ENCODE measurements around the gene CSH1.
"Not testable (repeated sequence)": the region's sequence is repeated elsewhere in the genome, so short reads cannot be mapped to it uniquely, and the experiment has no call there.

CSH1 gene

GRCh38 chr17:63919311-63919723, 22.9 kb upstream of the CSH1 start:
- no peak for TF ChIP-seq JUND (IDR thresholded peaks at IDR 0.05; ENCODE audit: low read depth)
- in situ Hi-C loops (cut with HindIII; ENCODE audit: low pct_unique_long_range_greater_than_20kb, low sequenced_read_pairs), result no loop called here
- peak; percentile 80 to 88 for DNase-seq (ENCODE audit: low read depth in 1 of 2, low spot score in 1 of 2)

GRCh38 chr17:63918789-63919305, 22.5 kb upstream of the CSH1 start, which contains the start of gene GH1:
GH1 (minus strand) TSS chr17:63918839; CDS start chr17:63918776, 63 bp downstream.
- DNase-seq (ENCODE audit: low read depth in 1 of 2, low spot score in 1 of 2); in situ Hi-C loops (cut with HindIII; ENCODE audit: low pct_unique_long_range_greater_than_20kb, low sequenced_read_pairs): not testable (repeated sequence)

GRCh38 chr17:63918305-63918704, 21.9 kb upstream of the CSH1 start:
- no peak for TF ChIP-seq JUND (IDR thresholded peaks at IDR 0.05; ENCODE audit: low read depth)
- DNase-seq (ENCODE audit: low read depth in 1 of 2, low spot score in 1 of 2), result peak in 1 of 2 experiments; percentile 43
- in situ Hi-C loops (cut with HindIII; ENCODE audit: low pct_unique_long_range_greater_than_20kb, low sequenced_read_pairs), result no loop called here

DNA sequence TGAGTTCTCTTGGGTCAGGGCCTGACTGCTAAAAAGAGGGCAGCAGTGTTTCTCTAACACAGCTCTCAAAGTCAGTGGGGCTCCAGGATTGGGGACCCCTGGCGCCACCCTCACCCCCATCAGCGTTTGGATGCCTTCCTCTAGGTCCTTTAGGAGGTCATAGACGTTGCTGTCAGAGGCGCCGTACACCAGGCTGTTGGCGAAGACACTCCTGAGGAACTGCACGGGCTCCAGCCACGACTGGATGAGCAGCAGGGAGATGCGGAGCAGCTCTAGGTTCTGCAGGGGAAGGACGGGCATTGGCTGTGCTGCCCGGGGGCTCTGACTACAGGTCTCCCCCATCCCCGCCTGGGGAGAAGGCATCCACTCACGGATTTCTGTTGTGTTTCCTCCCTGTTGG, 21.3 kb upstream of the CSH1 start:
- TF ChIP-seq JUND (IDR thresholded peaks at IDR 0.05; ENCODE audit: low read depth), result no peak
- in situ Hi-C loops (cut with HindIII; ENCODE audit: low pct_unique_long_range_greater_than_20kb, low sequenced_read_pairs), result no loop called here
- no peak for DNase-seq (ENCODE audit: low read depth in 1 of 2, low spot score in 1 of 2)

- in situ Hi-C loops (cut with HindIII; ENCODE audit: low pct_unique_long_range_greater_than_20kb, low sequenced_read_pairs); DNase-seq (ENCODE audit: low read depth in 1 of 2, low spot score in 1 of 2): not testable (repeated sequence)
Observed at GRCh38 chr17:63917206-63917605, 20.8 kb upstream of the CSH1 start.

DNA sequence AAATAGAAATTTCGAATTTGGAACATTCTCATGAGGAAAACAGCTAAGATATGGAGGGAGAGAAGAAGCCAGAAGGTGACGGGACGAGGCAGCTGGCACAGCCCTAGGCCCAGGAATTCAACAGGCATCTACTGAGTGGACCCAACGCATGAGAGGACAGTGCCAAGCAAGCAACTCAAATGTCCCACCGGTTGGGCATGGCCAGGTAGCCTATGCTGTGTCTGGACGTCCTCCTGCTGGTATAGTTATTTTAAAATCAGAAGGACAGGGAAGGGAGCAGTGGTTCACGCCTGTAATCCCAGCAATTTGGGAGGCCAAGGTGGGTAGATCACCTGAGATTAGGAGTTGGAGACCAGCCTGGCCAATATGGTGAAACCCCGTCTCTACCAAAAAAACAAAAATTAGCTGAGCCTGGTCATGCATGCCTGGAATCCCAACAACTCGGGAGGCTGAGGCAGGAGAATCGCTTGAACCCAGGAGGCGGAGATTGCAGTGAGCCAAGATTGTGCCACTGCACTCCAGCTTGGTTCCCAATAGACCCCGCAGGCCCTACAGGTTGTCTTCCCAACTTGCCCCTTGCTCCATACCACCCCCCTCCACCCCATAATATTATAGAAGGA, 20.3 kb upstream of the CSH1 start:
- TF ChIP-seq JUND (IDR thresholded peaks at IDR 0.05; ENCODE audit: low read depth), result no peak
- DNase-seq (ENCODE audit: low read depth in 1 of 2, low spot score in 1 of 2), result no peak
- in situ Hi-C loops (cut with HindIII; ENCODE audit: low pct_unique_long_range_greater_than_20kb, low sequenced_read_pairs), result no loop called here

GRCh38 chr17:63915753-63916152, 19.4 kb upstream of the CSH1 start:
- DNase-seq (ENCODE audit: low read depth in 1 of 2, low spot score in 1 of 2); in situ Hi-C loops (cut with HindIII; ENCODE audit: low pct_unique_long_range_greater_than_20kb, low sequenced_read_pairs): not testable (repeated sequence)

DNA sequence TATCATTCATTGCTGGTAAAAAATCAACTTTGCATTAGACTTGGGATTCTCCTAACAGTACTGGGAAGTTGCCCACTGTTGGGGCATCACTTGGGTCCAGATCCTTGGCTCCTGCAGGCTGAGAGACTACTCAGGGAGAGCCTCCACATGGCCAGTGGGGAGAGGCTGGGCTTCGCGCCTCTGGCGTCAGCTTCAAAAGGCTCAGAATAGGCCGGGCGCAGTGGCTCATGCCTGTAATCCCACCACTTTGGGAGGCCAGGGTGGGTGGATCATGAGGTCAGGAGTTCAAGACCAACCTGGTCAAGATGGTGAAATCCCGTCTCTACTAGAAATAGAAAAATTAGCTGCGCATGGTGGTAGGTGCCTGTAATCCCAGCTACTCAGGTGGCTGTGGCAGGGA, 18.1 kb upstream of the CSH1 start:
- TF ChIP-seq JUND (IDR thresholded peaks at IDR 0.05; ENCODE audit: low read depth), result no peak
- in situ Hi-C loops (cut with HindIII; ENCODE audit: low pct_unique_long_range_greater_than_20kb, low sequenced_read_pairs), result no loop called here
- no peak for DNase-seq (ENCODE audit: low read depth in 1 of 2, low spot score in 1 of 2)

GRCh38 chr17:63911657-63912100, 15.3 kb upstream of the CSH1 start:
- peak in 1 of 2 experiments; percentile 39 for DNase-seq (ENCODE audit: low read depth in 1 of 2, low spot score in 1 of 2)
- TF ChIP-seq JUND (IDR thresholded peaks at IDR 0.05; ENCODE audit: low read depth), result no peak
- in situ Hi-C loops (cut with HindIII; ENCODE audit: low pct_unique_long_range_greater_than_20kb, low sequenced_read_pairs), result no loop called here

DNA sequence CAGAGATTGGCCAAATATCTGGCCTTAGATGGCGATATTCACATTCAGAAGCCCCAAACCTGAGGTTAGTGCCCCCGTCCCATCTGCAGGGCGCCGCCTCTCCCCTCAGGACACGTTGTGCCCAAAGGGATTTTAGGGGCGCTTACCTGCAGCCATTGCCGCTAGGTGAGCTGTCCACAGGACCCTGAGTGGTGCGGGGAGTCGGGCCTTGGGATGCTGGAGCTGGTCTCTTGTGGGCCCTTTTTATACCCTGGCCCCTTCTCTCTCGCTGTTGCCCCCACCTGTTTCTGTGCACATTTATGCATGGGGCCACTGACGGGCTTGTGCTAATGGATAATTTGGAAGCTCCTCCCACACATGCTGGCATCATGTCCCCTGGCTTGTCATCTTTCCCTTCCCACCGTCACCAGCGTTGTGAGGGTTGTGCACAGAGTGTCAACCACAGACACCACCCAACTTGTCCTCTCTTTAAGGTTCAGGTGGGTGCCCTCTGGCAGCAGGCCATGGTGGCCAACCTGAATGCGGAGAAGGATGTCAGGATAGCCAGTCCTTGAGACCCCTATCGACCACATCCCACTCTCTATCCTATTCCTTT, 14.8 kb upstream of the CSH1 start, which contains the start of gene CSHL1:
CSHL1 (minus strand) TSS at position 218 of the 595 bp plus-strand sequence; CDS start at position 156, 62 bp downstream.
- no peak for TF ChIP-seq JUND (IDR thresholded peaks at IDR 0.05; ENCODE audit: low read depth)
- in situ Hi-C loops (cut with HindIII; ENCODE audit: low pct_unique_long_range_greater_than_20kb, low sequenced_read_pairs), result no loop called here
- DNase-seq (ENCODE audit: low read depth in 1 of 2, low spot score in 1 of 2), result no peak

GRCh38 chr17:63910096-63910495, 13.7 kb upstream of the CSH1 start:
- no peak for TF ChIP-seq JUND (IDR thresholded peaks at IDR 0.05; ENCODE audit: low read depth)
- in situ Hi-C loops (cut with HindIII; ENCODE audit: low pct_unique_long_range_greater_than_20kb, low sequenced_read_pairs), result no loop called here
- DNase-seq (ENCODE audit: low read depth in 1 of 2, low spot score in 1 of 2), result no peak

- in situ Hi-C loops (cut with HindIII; ENCODE audit: low pct_unique_long_range_greater_than_20kb, low sequenced_read_pairs); DNase-seq (ENCODE audit: low read depth in 1 of 2, low spot score in 1 of 2): not testable (repeated sequence)
Observed at GRCh38 chr17:63909586-63909985, 13.2 kb upstream of the CSH1 start.

DNA sequence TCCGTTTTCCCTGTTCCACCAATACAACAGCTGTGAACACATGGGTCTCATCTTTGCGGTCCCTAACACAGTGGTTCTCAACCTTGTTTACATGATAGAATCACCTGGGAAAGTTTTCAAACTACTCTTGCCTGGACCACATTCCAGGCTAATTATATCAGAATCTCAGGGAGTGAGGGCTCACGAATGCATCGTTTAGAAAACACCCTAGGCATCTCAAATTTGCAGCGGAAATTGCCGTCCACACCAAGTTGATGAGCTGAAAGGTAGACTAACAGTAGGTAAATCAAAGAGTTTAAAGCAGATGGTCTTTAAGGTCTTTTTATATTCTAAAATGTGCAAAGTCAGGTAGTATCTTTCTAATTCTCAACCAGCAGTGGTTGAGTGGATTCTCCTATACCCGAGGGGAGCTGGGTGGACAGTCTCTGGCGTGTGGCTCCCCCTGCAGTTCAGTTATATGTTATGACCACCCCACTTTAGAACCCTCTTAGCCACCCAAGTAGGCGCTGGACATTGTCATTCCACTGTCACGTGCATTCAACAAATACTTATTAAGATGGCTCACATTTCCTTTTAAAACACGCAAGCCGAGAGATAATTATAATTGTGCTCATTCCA, 10.9 kb upstream of the CSH1 start:
- in situ Hi-C loops (cut with HindIII; ENCODE audit: low pct_unique_long_range_greater_than_20kb, low sequenced_read_pairs), result not testable (repeated sequence)
- DNase-seq (ENCODE audit: low read depth in 1 of 2, low spot score in 1 of 2), result peak in 1 of 2 experiments; percentile 30

- DNase-seq (ENCODE audit: low read depth in 1 of 2, low spot score in 1 of 2); in situ Hi-C loops (cut with HindIII; ENCODE audit: low pct_unique_long_range_greater_than_20kb, low sequenced_read_pairs): not testable (repeated sequence)
Observed at GRCh38 chr17:63904796-63905195, 8.4 kb upstream of the CSH1 start.

DNA sequence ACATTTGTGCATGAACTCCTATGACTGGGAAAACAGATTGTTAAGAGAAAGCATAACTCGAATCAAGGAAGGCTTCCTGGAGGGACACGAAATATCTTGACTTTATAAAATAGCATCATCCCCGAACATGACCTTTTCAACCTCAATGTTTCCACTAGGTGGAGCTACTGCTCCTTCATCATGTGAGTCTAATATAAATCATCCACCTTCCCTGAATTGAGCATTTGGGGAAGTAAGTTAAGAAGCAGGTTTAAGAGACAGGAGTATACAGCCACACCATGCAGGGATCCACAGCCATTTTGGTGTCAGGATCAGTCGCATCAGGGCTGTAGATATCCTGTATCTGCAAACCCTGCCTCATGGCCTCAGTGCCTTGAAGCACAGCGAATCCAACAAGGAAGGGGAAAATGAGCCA, 7.4 kb upstream of the CSH1 start:
- DNase-seq (ENCODE audit: low read depth in 1 of 2, low spot score in 1 of 2); in situ Hi-C loops (cut with HindIII; ENCODE audit: low pct_unique_long_range_greater_than_20kb, low sequenced_read_pairs): not testable (repeated sequence)

GRCh38 chr17:63901971-63902370, 5.6 kb upstream of the CSH1 start:
- DNase-seq (ENCODE audit: low read depth in 1 of 2, low spot score in 1 of 2); in situ Hi-C loops (cut with HindIII; ENCODE audit: low pct_unique_long_range_greater_than_20kb, low sequenced_read_pairs): not testable (repeated sequence)

DNA sequence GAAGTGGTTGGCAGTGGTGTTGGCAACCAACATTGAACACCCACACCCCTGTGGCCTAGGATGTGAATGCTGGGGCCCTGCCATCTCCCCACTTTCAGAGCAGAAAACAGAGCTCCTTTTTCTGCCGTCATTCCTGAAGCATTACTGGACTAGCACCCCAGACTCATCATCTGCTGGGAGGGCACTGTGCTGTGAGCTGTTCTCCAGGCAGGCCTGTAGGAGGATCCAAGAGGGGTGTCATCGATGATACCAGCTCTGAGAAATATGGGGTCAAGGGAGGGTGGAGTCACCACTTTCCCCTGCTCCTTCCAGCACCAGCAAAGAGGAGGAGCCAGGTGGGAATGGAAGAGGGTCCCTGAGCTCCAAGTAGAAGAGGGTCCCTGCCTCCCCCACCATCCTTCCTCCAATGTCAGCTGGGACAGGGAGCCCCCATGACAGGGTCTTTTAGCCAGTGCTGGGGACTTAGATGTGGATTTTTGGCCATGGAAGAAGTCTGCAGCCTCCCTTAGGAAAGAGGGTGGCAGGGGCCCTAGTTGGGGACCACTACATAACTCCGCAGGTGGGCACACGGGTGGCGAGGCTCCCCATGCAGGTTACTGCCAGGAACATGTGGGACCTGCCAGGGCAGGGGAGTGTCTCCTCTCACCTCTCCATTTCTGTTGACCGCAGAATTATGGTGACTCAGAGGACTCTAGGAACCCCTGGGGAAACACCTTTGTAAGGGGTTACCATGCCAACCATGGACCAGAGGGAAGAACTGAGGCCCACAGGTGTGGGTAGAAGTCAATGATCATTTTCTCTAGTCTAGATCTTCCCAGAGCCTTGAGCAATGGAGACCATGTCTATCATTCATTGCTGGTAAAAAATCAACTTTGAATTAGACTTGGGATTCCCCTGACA, 2.8 kb upstream of the CSH1 start:
- DNase-seq (ENCODE audit: low read depth in 1 of 2, low spot score in 1 of 2), result not testable (repeated sequence)

More for the DNA sequence above, 2.8 kb upstream of the CSH1 start:
- in situ Hi-C loops (cut with HindIII; ENCODE audit: low pct_unique_long_range_greater_than_20kb, low sequenced_read_pairs), result not testable (repeated sequence)
